H9 (cell line): Measurements from ENCODE around the gene DUSP11. TPM values are rescaled to one million over a fixed set of nuclear protein-coding genes. Genes with fewer than 3 reads are reported as not detected.
"Not testable (repeated sequence)": the region's sequence is repeated elsewhere in the genome, so short reads cannot be mapped to it uniquely, and the experiment has no call there.

Experiments used
- DNase-seq: peaks from one replicate; pipeline ENCODE4 v3.0.0-alpha.2; 2017
- H2AFZ ChIP-seq: one replicate; pipeline ENCODE4 v1.6.1; 2013; ENCODE audit warnings: mild to moderate bottlenecking, low read length, control low read depth, moderate library complexity
- H2AK5ac ChIP-seq: 2 replicates; pipeline ENCODE4 v1.6.1; 2013; ENCODE audit warnings: low read length, control low read depth, mixed read lengths; ENCODE audit not compliant: insufficient read length
- H2BK120ac ChIP-seq: one replicate; pipeline ENCODE4 v1.6.1; 2013; ENCODE audit warnings: low read depth, mild to moderate bottlenecking, low read length, control low read depth, inconsistent platforms; ENCODE audit not compliant: poor library complexity, severe bottlenecking
- H2BK12ac ChIP-seq: 2 replicates; pipeline ENCODE4 v1.6.1; 2013; ENCODE audit warnings: low read length, control low read depth, mixed read lengths, low read depth; ENCODE audit not compliant: insufficient read length
- H2BK15ac ChIP-seq: 2 replicates; pipeline ENCODE4 v1.6.1; 2013; ENCODE audit warnings: low read depth, low read length, control low read depth
- H2BK20ac ChIP-seq: one replicate; pipeline ENCODE4 v1.6.1; 2013; ENCODE audit warnings: low read depth, mild to moderate bottlenecking, low read length, control low read depth, inconsistent platforms; ENCODE audit not compliant: poor library complexity, severe bottlenecking
- H2BK5ac ChIP-seq: 2 replicates; pipeline ENCODE4 v1.6.1; 2013; ENCODE audit warnings: low read length, control low read depth, mixed read lengths; ENCODE audit not compliant: insufficient read length
- H3K14ac ChIP-seq: 2 replicates; pipeline ENCODE4 v1.6.1; 2013; ENCODE audit warnings: low read length, control low read depth; ENCODE audit not compliant: insufficient read depth
- H3K18ac ChIP-seq: 2 replicates; pipeline ENCODE4 v1.6.1; 2013; ENCODE audit warnings: low read depth, mild to moderate bottlenecking, mixed read lengths, low read length, control low read depth; ENCODE audit not compliant: insufficient read length
- H3K23ac ChIP-seq: 2 replicates; pipeline ENCODE4 v1.6.1; 2013; ENCODE audit warnings: low read length, control low read depth, mixed read lengths, low read depth; ENCODE audit not compliant: insufficient read length
- H3K23me2 ChIP-seq: 2 replicates; pipeline ENCODE4 v1.6.1; 2013; ENCODE audit warnings: low read depth, mild to moderate bottlenecking, mixed read lengths, low read length, control low read depth; ENCODE audit not compliant: insufficient read length, poor library complexity, severe bottlenecking
- H3K27ac ChIP-seq: 2 replicates; pipeline ENCODE4 v1.5.1; 2013; ENCODE audit warnings: low read length, control low read depth, mixed read lengths, low read depth; ENCODE audit not compliant: insufficient read length
- H3K27me3 ChIP-seq: 2 replicates; pipeline ENCODE4 v1.6.1; 2013; ENCODE audit warnings: low read length, control low read depth, inconsistent platforms; ENCODE audit not compliant: insufficient read depth
- H3K4ac ChIP-seq: 2 replicates; pipeline ENCODE4 v1.6.1; 2013; ENCODE audit warnings: low read depth, mild to moderate bottlenecking, control low read depth, inconsistent platforms, low read length, moderate library complexity
- H3K4me1 ChIP-seq: 2 replicates; pipeline ENCODE4 v1.6.1; 2013; ENCODE audit warnings: low read length, control low read depth, inconsistent platforms; ENCODE audit not compliant: insufficient read depth
- H3K4me2 ChIP-seq: 2 replicates; pipeline ENCODE4 v1.6.1; 2013; ENCODE audit warnings: low read length, control low read depth, mixed read lengths; ENCODE audit not compliant: insufficient read length, insufficient read depth
- H3K56ac ChIP-seq: 2 replicates; pipeline ENCODE4 v1.6.1; 2013; ENCODE audit warnings: low read depth, mild to moderate bottlenecking, mixed read lengths, low read length, control low read depth; ENCODE audit not compliant: insufficient read length
- H3K79me1 ChIP-seq: 2 replicates; pipeline ENCODE4 v1.6.1; 2013; ENCODE audit warnings: low read depth, mild to moderate bottlenecking, moderate library complexity, low read length, control low read depth, inconsistent platforms; ENCODE audit not compliant: insufficient read depth, poor library complexity, severe bottlenecking
- H3K79me2 ChIP-seq: 2 replicates; pipeline ENCODE4 v1.6.1; 2013; ENCODE audit warnings: low read length, control low read depth, inconsistent platforms; ENCODE audit not compliant: insufficient read depth
- H3K9ac ChIP-seq: 2 replicates; pipeline ENCODE4 v1.6.1; 2013; ENCODE audit warnings: low read length, control low read depth, mixed read lengths; ENCODE audit not compliant: insufficient read length; ENCODE audit errors: extremely low read depth
- H3K9me3 ChIP-seq: one replicate; pipeline ENCODE4 v1.6.1; 2013; ENCODE audit warnings: low read depth, low read length, inconsistent platforms; ENCODE audit not compliant: control insufficient read depth
- H3T11ph ChIP-seq: one replicate; pipeline ENCODE4 v1.6.1; 2013; ENCODE audit warnings: mild to moderate bottlenecking, low read length, control low read depth, inconsistent platforms
- H4K20me1 ChIP-seq: one replicate; pipeline ENCODE4 v1.6.1; 2013; ENCODE audit not compliant: control insufficient read depth, insufficient read length, insufficient read depth
- H4K5ac ChIP-seq: 2 replicates; pipeline ENCODE4 v1.6.1; 2013; ENCODE audit warnings: low read depth, mild to moderate bottlenecking, mixed read lengths, low read length, control low read depth; ENCODE audit not compliant: insufficient read length
- H4K8ac ChIP-seq: replicated peaks from 2 replicates; pipeline ENCODE4 v1.6.1; 2013; ENCODE audit warnings: low read length, control low read depth, mixed read lengths, low read depth; ENCODE audit not compliant: insufficient read length
- H4K91ac ChIP-seq: 2 replicates; pipeline ENCODE4 v1.6.1; 2013; ENCODE audit warnings: low read depth, mild to moderate bottlenecking, moderate library complexity, mixed read lengths, low read length, control low read depth; ENCODE audit not compliant: insufficient read length
- H3K27ac Mint-ChIP-seq, 3 experiments: 2 replicates in 2 of 3; 3 replicates in 1 of 3; pipeline ENCODE4 v1.8.0; 2020 to 2021; ENCODE audit warnings: mixed read lengths in 3 of 3, mild to moderate bottlenecking in 1 of 3, moderate library complexity in 1 of 3
- H3K27me3 Mint-ChIP-seq: 2 replicates; pipeline ENCODE4 v1.8.0; 2021; ENCODE audit warnings: low read depth, mild to moderate bottlenecking, moderate library complexity, mixed read lengths
- H3K36me3 Mint-ChIP-seq, 3 experiments: 2 replicates in 2 of 3; 3 replicates in 1 of 3; pipeline ENCODE4 v1.8.0; 2020 to 2021; ENCODE audit warnings: low read depth in 3 of 3, mixed read lengths in 3 of 3; ENCODE audit not compliant: insufficient read depth in 1 of 3
- H3K4me1 Mint-ChIP-seq, 2 experiments: 2 replicates each; pipeline ENCODE4 v1.8.0; 2020; ENCODE audit warnings: mixed read lengths in 2 of 2
- H3K4me3 Mint-ChIP-seq, 2 experiments: 2 replicates in 1 of 2; 3 replicates in 1 of 2; pipeline ENCODE4 v1.8.0; 2020 to 2021; ENCODE audit warnings: mild to moderate bottlenecking in 2 of 2, mixed read lengths in 2 of 2, moderate library complexity in 1 of 2
- H3K9me3 Mint-ChIP-seq, 2 experiments: 2 replicates in 1 of 2; 3 replicates in 1 of 2; pipeline ENCODE4 v1.8.0; 2020; ENCODE audit warnings: mild to moderate bottlenecking in 2 of 2, mixed read lengths in 2 of 2, moderate library complexity in 1 of 2
- CTCF ChIP-seq: fragments of 200-600 bp; sonication (generic); conservative IDR thresholded peaks from 3 replicates; pipeline ENCODE4 v1.8.0; 2021; ENCODE audit warnings: antibody characterized with exemption, mild to moderate bottlenecking
- WGBS: extraction: QIAGEN DNeasy Blood & Tissue Kit; methylation state at CpG from one replicate; pipeline ENCODE4 v1.1.7; 2013; ENCODE audit warnings: missing lambda C conversion rate, low lambda C conversion rate, mixed read lengths; ENCODE audit not compliant: insufficient read length; ENCODE audit errors: extremely low coverage; 5-methylcytosine and 5-hydroxymethylcytosine counted together
- total RNA-seq: library from RNA; stranded (reverse); gene quantifications from 2 replicates; pipeline ENCODE4 v1.2.1, GENCODE V29; 2021

The DUSP11 gene
- total RNA-seq, 1 experiment from 2014 or later, result 21.4 TPM

- no peaks in the 10 kb centered on the region for H3K79me2 ChIP-seq
- H2BK120ac ChIP-seq, result no peak overlapping the region
- no peaks in the 10 kb centered on the region for H3K4me1 ChIP-seq
- no peak overlapping the region for H3T11ph ChIP-seq
- no peak for TF ChIP-seq CTCF
- no peak overlapping the region for H2BK15ac ChIP-seq
- DNase-seq, result no peak
- H3K9me3 Mint-ChIP-seq, result peaks cover 9 to 21% of the 10 kb centered on the region in 2 experiments
- no peak overlapping the region for H3K4ac ChIP-seq
- H4K8ac ChIP-seq, result no peak overlapping the region
- H3K4me2 ChIP-seq, result no peak overlapping the region
- no CpG with 5 or more reads among the region's 3 CpGs for WGBS
- peaks cover 10% of the 10 kb centered on the region for H3K9me3 ChIP-seq
- no peak overlapping the region for H2BK12ac ChIP-seq
- no peaks in the 10 kb centered on the region for H3K23me2 ChIP-seq
- H3K23ac ChIP-seq, result no peak overlapping the region
- no peak overlapping the region for H2AK5ac ChIP-seq
- no peaks in the 10 kb centered on the region; the same call in 1 of the 2 replicates for H3K27me3 Mint-ChIP-seq
- no peak overlapping the region for H3K4me3 Mint-ChIP-seq
- H3K27me3 ChIP-seq, result no peaks in the 10 kb centered on the region
- no peak overlapping the region for H4K91ac ChIP-seq
- no peak overlapping the region for H2AFZ ChIP-seq
- H2BK20ac ChIP-seq, result no peak overlapping the region
- no peak overlapping the region for H3K14ac ChIP-seq
- H3K79me1 ChIP-seq, result no peaks in the 10 kb centered on the region
- no peaks in the 10 kb centered on the region for H3K4me1 Mint-ChIP-seq
- no peak overlapping the region for H3K27ac ChIP-seq
- H2BK5ac ChIP-seq, result no peak overlapping the region
- H3K36me3 Mint-ChIP-seq, result peaks cover 32 to 77% (median 54%) of the 10 kb centered on the region in 3 experiments
- H3K9ac ChIP-seq, result no peak overlapping the region
- H4K20me1 ChIP-seq, result no peaks in the 10 kb centered on the region
- no peak overlapping the region for H3K56ac ChIP-seq
- no peak overlapping the region for H3K18ac ChIP-seq
- H4K5ac ChIP-seq, result no peak overlapping the region
- H3K27ac Mint-ChIP-seq, result no peak overlapping the region
These were observed 20.6 kb downstream of the DUSP11 start for GRCh38 chr2:73759285-73759764.

DNA sequence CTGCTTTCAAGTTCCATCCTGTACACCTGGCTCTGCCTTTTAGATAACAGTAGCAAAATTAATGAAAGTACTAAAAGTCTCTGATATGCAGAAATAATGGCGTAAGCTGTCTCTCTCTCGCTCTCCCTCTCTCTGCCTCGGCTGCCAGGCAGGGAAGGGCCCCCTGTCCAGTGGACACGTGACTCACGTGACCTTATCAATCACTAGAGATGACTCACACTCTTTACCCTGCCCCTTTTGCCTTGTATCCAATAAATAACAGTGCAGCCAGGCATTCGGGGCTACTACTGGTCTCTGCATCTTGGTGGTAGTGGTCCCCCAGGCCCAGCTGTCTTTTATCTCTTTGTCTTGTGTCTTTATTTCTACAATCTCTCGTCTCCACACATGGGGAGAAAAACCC, 25.6 kb downstream of the DUSP11 start:
- H3K23me2 ChIP-seq, DNase-seq, H2BK120ac ChIP-seq, H3K27ac ChIP-seq, H4K5ac ChIP-seq, H4K91ac ChIP-seq, H2BK20ac ChIP-seq, H3K79me2 ChIP-seq, H3K4me2 ChIP-seq, H3K14ac ChIP-seq, H2BK5ac ChIP-seq, H3K4me1 ChIP-seq, H3K9ac ChIP-seq, H3K79me1 ChIP-seq, H3K27me3 Mint-ChIP-seq, H3K18ac ChIP-seq, H3K27ac Mint-ChIP-seq, H3K23ac ChIP-seq, H3K56ac ChIP-seq, H3K4me3 Mint-ChIP-seq, H4K20me1 ChIP-seq, H3K4me1 Mint-ChIP-seq, H2AK5ac ChIP-seq, H3T11ph ChIP-seq, H3K9me3 ChIP-seq, H3K27me3 ChIP-seq, H4K8ac ChIP-seq, H3K4ac ChIP-seq, H2BK15ac ChIP-seq, H2BK12ac ChIP-seq, H2AFZ ChIP-seq: not testable (repeated sequence)
- Mint-ChIP-seq H3K36me3 (peaks cover 38 to 68% (median 51%) of the 10 kb centered on the region in 3 experiments), H3K9me3 (peaks cover 12 to 23% of the 10 kb centered on the region in 2 experiments)
- no CpG with 5 or more reads among the region's 7 CpGs for WGBS
